ENCODE data around the gene FOLR2.

FOLR2 gene

GRCh38 chr11:72228229-72228843 is 11.7 kb downstream of the FOLR2 start:
- DNase-seq, result peak in 2 of 10 donors; percentile 52 to 67
- intact Hi-C loops (cut with DNase I), result loop anchor here (10.0 kb wide), 2 partner anchors 114 to 186 kb away; partner anchors contain the start of gene ANAPC15

DNA sequence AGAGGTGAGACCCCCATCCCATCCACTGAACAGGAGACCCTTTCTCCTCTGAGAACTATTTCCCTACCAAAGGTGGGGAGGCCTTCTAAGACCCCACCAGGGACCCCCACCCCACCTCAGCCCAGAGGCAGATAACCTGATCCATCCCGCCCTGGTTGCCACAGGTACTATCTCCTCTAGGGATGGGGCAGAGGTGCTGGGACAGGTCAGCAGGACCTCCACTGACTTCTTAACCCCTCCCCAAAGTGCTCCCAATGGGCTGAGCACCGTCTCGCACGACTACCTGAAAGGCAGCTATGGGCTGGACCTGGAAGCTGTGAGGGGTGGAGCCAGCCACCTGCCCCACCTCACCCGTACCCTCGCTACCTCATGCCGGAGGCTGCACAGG is 12.2 kb downstream of the FOLR2 start:
- no peak for DNase-seq
- intact Hi-C loops (cut with DNase I), result loop anchor here (10.0 kb wide), 2 partner anchors 114 to 186 kb away; partner anchors contain the start of gene ANAPC15

- DNase-seq, result peak in 2 of 10 donors; percentile 24 to 50
- intact Hi-C loops (cut with DNase I), result loop anchor here (10.0 kb wide), 2 partner anchors 115 to 185 kb away; partner anchors contain the start of gene ANAPC15
Measured at GRCh38 chr11:72229336-72229924, 12.8 kb downstream of the FOLR2 start.

- intact Hi-C loops (cut with DNase I), result loop anchor here (10.0 kb wide), 2 partner anchors 115 to 185 kb away; partner anchors contain the start of gene ANAPC15
- DNase-seq, result peak in 1 of 10 donors; percentile 67
Measured at GRCh38 chr11:72229925-72230763, 13.6 kb downstream of the FOLR2 start.

GRCh38 chr11:72230764-72231365 is 14.3 kb downstream of the FOLR2 start:
- DNase-seq, result peak in 2 of 10 donors; percentile 57
- intact Hi-C loops (cut with DNase I), result no loop called here

DNA sequence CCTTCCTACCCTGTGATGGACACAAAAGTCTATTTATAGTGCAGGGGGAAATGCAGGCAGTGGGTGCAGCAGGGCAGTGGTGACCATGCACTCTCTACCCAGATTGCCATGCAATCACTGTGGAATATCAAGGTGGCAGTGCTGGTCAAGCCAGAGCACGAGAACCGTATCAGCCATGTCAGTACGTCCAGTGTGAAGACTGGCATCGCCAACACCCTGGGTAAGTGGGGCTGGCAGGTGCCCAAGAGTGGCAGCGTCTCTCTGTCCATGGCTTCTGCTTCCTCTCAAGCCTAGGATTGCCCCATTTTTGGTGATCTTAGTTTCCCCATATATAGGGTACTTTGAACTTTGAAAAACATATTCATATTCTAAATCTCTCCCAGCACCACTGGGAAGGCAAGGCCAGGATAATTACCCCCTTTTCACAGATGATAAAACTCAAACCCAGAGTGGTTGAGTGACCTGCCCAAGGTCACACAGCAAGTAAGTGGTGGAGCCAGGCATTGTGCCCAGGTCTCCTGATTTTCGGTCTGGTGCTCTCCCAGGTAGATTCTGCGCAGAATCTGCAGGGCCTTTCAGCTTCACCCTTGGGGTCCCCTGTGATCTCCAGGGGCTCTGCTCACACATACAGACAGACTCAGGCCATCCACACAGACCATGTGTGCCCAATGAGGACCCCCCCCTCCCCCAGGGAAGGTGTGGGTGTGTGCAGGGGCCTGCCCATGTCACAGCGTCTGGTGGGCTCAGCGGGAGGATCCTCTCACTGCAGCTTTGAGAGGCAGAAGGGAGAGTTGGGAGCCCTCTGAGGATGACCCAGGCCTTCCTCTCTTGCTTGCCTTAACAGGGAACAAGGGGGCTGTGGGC is 15.0 kb downstream of the FOLR2 start:
- DNase-seq, result peak in 1 of 10 donors; percentile 58
- intact Hi-C loops (cut with DNase I), result no loop called here

DNA sequence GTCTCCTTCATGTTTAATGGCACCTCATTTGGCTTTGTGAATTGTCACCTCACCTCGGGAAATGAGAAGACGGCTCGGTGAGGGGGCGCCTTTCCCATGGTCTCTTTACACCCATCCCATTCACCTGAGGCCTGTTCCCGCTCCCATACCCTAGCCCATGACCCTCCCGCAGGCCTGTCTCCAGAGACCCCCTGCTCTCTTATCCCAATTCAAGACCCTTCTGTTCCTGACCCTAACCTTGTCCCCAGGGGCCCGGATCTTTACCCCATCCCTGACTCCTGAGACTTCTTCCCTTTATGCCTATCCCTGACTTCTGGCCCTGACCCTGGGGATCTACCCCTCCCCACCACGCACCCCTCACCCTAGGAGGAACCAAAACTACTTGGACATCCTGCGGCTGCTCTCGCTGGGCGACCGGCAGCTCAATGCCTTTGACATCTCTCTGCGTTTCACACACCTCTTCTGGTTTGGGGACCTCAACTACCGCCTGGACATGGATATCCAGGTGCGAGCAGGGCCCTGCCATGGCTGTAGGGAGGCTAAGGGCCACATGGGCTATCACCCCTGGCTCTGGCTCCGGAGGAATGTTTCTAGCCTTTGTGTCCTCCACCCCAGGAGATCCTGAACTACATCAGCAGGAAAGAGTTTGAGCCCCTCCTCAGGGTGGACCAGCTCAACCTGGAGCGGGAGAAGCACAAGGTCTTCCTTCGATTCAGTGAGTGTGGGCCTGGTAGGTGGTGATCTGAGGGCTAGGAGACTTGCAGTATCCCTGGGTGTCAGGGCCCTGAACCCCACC is 15.9 kb downstream of the FOLR2 start:
- peak in 1 of 10 donors; percentile 51 for DNase-seq
- intact Hi-C loops (cut with DNase I), result no loop called here

GRCh38 chr11:72233056-72233772 is 16.6 kb downstream of the FOLR2 start:
- intact Hi-C loops (cut with DNase I), result no loop called here

DNA sequence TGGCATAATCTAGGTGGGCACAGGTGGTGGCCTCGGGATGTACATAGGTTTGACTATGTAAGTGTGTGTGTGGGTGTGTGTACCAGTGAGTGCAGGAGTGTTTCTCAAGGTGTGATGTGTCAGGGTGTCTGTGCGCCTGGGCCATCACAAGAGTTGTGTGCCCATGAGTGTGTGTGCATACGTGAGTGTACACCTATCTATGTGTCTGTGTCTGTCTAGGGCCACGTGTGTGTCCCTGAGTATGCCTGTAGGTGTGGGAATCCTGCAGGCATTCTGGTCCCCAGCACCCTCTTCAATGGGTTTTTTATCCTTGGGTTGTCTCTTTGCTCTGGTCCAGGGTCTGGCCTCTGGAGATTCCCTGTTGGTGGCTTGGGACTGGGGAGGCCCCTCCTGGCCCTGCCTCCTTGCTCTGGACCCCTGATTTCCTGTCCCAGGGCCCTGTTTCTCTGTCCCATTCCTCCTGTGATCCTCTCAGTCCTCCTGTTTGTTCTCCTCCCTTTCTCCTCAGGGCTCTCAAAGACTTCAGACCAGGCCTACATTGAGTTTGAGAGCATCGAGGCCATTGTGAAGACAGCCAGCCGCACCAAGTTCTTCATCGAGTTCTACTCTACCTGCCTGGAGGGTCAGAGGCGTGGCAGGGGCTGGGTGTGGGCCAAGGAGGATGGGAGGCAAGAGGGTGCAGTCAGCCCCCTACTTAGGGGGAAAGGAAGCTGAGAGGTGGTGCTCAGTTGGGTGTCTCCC is 17.3 kb downstream of the FOLR2 start:
- intact Hi-C loops (cut with DNase I), result no loop called here
- DNase-seq, result peak in 1 of 10 donors; percentile 12

More at GRCh38 chr11:72233056-72233772, 16.6 kb downstream of the FOLR2 start:
- peak in 1 of 10 donors; percentile 26 for DNase-seq

DNA sequence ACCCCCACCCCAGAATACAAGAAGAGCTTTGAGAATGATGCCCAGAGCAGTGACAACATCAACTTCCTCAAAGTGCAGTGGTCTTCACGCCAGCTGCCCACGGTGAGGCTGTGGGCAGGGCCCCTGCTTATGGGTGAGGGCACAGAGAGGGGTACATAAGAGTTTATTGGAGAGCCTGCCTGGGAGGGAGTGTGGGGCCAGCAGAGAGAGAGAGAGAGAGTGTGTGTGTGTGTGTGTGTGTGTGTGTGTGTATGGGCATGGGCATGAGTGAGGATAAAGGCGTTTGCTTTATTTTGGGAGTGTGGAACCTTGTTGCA is 17.9 kb downstream of the FOLR2 start:
- intact Hi-C loops (cut with DNase I), result no loop called here

GRCh38 chr11:72234920-72235319 is 18.3 kb downstream of the FOLR2 start:
- peak in 1 of 10 donors; percentile 37 for DNase-seq
- intact Hi-C loops (cut with DNase I), result no loop called here

More for the DNA sequence above, 17.9 kb downstream of the FOLR2 start:
- peak in 1 of 10 donors; percentile 27 for DNase-seq

GRCh38 chr11:72235351-72236057 is 18.9 kb downstream of the FOLR2 start:
- DNase-seq, result peak in 1 of 10 donors; percentile 55
- intact Hi-C loops (cut with DNase I), result no loop called here

DNA sequence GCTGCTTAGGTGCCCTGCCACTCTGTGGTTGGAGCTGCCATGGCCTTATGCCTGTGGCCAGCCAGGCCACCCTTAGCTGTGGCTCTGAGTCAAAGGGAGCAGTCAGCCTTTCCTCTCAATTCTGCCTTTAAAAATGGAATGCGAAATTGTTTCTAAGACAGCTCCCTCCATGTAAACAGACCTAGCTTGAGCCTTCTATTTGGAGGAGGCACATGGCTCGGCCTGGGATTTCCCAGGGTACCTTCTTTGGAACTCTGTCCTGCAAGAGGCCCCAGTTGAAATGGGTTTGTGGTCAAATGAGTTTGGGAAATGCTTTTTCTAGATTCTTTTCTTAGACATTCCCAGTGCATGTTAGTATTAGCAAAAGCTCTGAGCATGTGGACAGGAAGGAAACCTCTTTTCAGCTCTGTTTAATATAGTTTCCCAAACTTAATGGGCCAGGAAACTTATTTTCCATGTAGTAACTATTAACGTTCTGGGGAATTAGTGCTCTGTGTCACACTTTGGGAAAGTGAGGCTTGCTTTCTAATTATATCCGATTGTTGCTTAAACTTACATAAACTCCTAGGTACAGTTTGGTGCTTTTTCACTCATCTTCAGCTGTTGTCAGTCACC is 19.6 kb downstream of the FOLR2 start:
- peak in 1 of 10 donors; percentile 55 for DNase-seq
- intact Hi-C loops (cut with DNase I), result no loop called here

GRCh38 chr11:72236774-72237111 is 20.1 kb downstream of the FOLR2 start:
- intact Hi-C loops (cut with DNase I), result no loop called here
- no peak for DNase-seq

DNA sequence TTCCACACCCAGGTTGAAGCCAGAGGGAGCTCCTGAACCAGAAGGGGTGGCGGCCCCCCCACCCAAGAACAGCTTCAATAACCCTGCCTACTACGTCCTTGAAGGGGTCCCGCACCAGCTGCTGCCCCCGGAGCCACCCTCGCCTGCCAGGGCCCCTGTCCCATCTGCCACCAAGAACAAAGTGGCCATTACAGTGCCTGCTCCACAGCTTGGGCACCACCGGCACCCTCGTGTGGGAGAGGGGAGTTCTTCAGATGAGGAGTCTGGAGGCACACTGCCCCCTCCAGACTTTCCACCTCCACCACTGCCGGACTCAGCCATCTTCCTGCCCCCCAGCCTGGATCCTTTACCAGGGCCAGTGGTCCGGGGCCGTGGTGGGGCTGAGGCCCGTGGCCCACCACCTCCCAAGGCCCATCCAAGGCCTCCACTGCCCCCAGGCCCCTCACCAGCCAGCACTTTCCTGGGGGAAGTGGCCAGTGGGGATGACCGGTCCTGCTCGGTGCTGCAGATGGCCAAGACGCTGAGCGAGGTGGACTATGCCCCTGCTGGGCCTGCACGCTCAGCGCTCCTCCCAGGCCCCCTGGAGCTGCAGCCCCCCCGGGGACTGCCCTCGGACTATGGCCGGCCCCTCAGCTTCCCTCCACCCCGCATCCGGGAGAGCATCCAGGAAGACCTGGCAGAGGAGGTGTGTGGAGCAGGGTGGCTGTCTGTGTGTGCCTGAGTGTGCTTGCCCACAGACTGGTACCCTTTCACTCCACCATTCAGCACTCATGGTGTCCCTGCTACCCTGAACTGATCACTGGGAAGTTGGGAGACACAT is 20.7 kb downstream of the FOLR2 start:
- intact Hi-C loops (cut with DNase I), result no loop called here
- DNase-seq, result peak in 1 of 10 donors; percentile 63

DNA sequence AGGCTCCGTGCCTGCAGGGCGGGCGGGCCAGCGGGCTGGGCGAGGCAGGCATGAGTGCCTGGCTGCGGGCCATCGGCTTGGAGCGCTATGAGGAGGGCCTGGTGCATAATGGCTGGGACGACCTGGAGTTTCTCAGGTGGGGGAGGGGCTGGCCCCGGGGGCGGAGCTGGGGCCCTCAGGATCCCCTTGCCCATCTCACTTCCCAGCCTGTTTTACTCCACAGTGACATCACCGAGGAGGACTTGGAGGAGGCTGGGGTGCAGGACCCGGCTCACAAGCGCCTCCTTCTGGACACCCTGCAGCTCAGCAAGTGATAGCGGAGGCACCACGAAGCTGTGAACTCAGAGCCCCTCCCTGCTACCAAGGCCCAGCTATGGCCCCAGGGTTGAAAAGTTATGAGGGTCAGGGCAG is 21.5 kb downstream of the FOLR2 start:
- intact Hi-C loops (cut with DNase I), result no loop called here
- peak in 3 of 10 donors; percentile 50 to 91 (median 69) for DNase-seq

Measured in posterior cingulate gyrus (tissue), 11 donors.